Spleen (tissue), 7 donors: ENCODE results near the gene SCRN2.

Experiments used
- POLR2A ChIP-seq, 3 donors: fragments of 450-650 bp; IDR thresholded peaks; one replicate each; pipeline ENCODE4 v1.5.1; 2017; ENCODE audit warnings: antibody characterized with exemption in 3 of 3, mild to moderate bottlenecking in 1 of 3
- POLR2AphosphoS5 ChIP-seq, 3 donors: sonication (generic); formaldehyde crosslinking; IDR thresholded peaks; one replicate each; pipeline ENCODE4 v1.5.1; 2017; ENCODE audit warnings: antibody characterized with exemption in 3 of 3
- TF ChIP-seq, protein P1 (sequence below), 11 experiments: fragments of 200-600 bp in 7 of 11; fragments of 450-650 bp in 4 of 11; sonication (generic) in 4 of 11; IDR thresholded peaks in 8 of 11; conservative IDR thresholded peaks in 3 of 11; 1 replicate in 7 of 11; 2 replicates in 4 of 11; pipeline versions ENCODE4 v1.4.0 to v1.8.0; 2016 to 2021; ENCODE audit warnings: antibody characterized with exemption in 11 of 11, inconsistent platforms in 4 of 11, mild to moderate bottlenecking in 1 of 11
- donor health status: DM: no; HTN: no; CAD: no; lungs with moderate emphysema.
- donor health status: DM: no; HTN: no; CAD: no.
- donor health status: DM: no; HTN: no; CAD: no.

DNA sequence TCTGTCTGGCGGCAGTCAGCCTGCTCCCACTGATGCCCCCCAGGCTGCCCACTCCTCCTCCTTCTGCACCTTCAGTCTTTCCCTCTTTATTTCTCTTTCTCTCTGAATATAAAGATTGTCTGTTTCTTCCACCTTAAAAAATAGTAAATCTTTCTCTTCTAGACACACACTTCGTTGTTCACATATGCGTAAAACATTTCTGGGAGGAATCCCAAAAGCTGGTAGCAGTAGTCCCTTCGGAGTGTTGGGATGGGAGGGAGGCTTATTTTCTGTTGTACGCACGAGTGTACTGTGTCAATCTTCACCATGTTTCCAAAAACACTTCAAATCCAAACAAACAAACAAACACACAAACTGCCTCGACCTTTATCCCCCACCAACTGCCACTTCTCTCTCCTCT is 29.4 kb downstream of the SCRN2 start:
- no peak for TF ChIP-seq POLR2AphosphoS5 (IDR thresholded peaks at IDR 0.05)
- TF ChIP-seq, protein P1, sequence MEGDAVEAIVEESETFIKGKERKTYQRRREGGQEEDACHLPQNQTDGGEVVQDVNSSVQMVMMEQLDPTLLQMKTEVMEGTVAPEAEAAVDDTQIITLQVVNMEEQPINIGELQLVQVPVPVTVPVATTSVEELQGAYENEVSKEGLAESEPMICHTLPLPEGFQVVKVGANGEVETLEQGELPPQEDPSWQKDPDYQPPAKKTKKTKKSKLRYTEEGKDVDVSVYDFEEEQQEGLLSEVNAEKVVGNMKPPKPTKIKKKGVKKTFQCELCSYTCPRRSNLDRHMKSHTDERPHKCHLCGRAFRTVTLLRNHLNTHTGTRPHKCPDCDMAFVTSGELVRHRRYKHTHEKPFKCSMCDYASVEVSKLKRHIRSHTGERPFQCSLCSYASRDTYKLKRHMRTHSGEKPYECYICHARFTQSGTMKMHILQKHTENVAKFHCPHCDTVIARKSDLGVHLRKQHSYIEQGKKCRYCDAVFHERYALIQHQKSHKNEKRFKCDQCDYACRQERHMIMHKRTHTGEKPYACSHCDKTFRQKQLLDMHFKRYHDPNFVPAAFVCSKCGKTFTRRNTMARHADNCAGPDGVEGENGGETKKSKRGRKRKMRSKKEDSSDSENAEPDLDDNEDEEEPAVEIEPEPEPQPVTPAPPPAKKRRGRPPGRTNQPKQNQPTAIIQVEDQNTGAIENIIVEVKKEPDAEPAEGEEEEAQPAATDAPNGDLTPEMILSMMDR (IDR thresholded peaks at IDR 0.05 in 8 of 11, conservative IDR thresholded peaks at IDR 0.05 in 3 of 11) = no peak
- no peak for TF ChIP-seq POLR2A (IDR thresholded peaks at IDR 0.05)
